ENCODE results near the gene VPS35L.

The VPS35L gene

DNA sequence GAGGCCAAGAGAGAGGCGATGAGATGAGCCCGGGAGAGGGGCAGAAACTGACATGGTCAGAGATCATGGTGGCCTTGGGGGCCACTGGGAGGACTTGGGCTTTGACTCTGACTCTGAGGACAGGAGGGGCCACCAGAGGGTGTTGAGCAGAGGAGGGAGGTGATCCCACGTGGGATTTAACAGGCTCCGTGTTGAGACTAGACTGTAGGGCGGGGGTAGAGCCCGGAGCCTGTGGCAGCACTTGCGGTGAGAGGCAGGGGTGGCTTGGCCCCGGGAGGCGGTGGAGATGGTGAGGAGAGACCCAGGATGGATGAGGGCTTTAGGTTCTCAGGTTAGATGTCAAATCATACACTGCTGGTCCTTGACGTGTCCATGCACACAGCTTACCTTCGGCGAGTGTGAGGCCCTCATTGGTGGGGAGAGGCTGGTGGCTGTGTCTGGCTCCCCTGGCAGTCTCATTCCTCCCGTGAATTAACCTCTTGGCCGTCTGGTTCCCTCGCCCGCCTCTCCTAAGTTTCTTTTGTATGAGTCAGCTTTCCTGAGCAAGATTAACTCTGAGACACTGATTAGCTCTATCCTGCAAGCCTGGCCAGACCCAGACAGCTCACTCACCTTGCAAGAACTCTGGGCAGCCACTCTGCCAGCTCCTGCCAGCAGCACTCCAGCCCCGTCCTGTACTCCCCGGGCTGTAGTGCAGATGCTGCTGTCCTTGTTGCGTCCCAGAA lies 39.7 kb downstream of the VPS35L start:
- no peak for DNase-seq

DNA sequence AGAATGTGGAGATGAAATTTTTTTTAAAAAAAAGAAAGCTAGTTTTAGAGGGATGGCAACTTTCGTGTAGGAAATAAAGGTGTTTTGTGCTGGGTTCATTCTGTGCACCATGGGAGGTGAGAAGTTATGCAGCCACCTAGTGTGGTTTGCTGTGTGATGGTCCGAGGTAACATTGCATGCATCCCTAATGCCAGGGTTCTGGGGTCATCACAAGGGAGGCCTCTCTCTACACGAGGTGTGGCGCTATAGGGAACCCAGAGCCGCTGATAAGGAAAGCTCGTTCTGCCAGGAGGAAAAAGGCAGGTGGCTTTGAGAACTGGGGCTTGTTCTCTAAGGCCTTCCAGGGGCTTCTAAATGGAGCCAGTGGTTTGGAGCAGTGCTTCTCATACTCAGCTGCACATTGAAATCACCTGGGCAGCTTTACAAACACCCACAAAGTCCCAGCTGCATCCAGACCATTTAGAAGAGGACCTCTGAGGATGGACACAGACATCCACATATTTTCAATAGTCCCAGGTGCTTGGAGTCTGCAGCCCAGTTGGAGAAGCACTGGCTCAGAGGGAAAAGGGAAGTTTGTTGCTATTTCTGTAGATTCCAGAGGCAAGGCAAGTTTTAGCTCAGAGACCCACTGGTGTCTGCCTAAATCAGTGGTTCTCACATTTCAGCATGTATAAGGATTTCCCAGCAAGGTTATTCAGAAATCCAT lies 43.5 kb downstream of the VPS35L start:
- no peak for DNase-seq

GRCh38 chr16:19599968-19600716 lies 44.6 kb downstream of the VPS35L start:
- no peak for DNase-seq

GRCh38 chr16:19601083-19601976 lies 45.8 kb downstream of the VPS35L start:
- DNase-seq, result peak; percentile 7

- DNase-seq, result no peak
Measured at GRCh38 chr16:19604911-19605310, 49.4 kb downstream of the VPS35L start.

GRCh38 chr16:19605701-19606100 lies 50.2 kb downstream of the VPS35L start:
- no peak for DNase-seq

DNA sequence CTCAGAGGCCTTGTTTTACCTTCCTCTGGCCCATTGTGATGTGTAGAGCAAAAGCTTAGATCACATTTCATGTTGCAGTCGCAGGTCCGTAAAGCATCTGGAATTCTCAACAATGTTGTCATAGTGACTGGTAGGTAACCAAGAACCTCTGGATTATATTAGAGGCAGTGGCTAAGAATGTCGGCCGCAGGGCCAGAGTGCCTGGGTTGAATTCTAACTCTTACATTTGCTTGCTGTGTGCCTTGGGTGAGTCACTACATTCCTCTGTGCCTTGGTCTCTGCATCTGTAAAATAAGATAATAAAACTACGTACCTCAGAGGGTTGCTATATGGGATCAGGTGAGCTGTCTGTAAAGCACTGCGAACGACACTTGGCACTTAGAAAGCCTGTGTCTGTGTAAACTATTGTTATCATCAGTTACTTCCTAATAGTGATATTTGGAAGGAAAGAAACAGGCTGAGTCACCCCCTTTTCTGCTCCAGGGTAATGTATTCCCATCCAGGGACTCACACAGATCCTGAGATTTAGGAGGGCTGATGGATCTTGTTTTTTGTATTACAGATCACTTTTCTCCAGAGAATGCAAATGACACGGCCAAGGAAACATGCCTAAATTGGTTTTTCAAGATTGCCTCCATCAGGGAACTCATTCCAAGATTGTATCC lies 52.2 kb downstream of the VPS35L start:
- DNase-seq, result no peak

DNA sequence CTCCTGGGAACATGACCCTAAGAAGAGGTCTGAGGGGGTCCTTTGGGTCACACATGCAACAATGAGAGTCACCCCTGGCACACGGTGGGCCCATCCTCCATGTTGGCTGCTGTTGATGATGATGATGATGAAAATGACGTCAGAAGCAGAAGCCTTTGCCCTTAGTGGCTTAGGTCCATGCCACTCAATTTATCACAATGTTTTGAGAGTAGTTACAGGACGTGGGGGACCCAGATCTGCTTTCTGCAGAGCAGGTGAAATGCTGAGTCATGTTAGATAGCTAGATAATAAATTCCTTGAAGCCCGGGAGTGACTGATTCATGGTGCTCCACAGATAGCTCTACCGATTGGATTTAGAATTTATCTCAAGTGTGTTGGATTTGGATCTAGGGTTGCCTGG lies 53.9 kb downstream of the VPS35L start:
- DNase-seq, result no peak

- no peak for DNase-seq
Measured at GRCh38 chr16:19610200-19610599, 54.7 kb downstream of the VPS35L start.

DNA sequence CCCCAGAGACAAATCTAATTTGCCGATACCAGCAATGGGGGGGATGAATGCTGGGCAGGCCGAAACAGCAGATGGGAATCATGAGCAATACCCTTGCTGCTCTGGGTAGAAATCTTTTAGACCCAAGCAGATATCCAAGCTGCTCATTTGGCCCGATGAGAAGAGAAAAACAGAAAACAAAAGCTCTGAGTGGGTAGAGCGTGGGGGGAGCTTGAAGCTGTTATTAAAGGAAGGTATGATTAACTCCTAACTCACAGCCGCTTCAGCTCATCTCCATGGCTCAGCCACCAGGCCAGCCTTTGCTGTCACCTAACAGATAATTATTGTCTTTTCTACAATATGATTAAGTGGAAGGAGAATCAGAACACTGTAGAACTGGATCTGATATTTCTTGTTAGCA lies 58.3 kb downstream of the VPS35L start:
- no peak for DNase-seq

DNA sequence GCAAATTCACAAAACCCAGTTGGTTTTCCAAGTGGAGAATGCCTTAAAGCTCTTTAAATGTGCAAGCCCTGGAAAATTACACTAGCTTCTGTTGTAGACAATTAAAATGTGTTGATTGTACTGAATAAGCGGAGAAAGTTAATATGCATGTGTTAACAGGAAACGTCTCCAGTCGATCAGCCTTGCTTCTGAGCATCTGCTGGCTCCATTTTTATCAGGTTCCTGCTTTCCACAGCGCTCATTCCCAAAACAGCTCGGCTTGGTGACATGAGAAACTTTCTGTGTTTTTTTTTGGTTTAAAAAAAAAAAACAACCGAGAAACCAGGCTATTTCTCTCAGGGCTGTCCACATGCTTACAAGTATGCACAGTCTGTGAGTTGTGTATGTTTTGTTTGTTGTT lies 60.7 kb downstream of the VPS35L start:
- no peak for DNase-seq

GRCh38 chr16:19618876-19619275 lies 63.4 kb downstream of the VPS35L start:
- no peak for DNase-seq

GRCh38 chr16:19621445-19621844 lies 65.9 kb downstream of the VPS35L start:
- DNase-seq, result no peak

DNA sequence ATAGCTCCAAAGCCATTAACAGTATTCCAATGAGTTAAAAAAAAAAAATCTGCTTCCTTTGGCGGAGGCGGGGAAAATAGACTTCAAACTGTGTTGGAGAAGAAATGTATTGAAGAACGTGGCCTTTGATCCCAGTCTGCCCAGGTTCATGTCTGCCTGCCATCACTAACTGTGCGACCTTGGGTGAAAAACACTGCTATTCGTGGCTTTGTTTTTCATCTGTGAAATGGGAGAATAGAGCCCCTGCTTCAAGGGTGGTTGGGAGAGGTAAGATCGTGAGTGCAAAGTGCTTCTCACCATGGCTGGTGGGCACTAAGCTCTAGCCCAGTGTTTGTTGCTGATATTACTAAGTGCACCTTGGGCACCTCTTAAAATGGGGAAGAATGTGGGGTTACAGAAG lies 69.5 kb downstream of the VPS35L start:
- no peak for DNase-seq

DNA sequence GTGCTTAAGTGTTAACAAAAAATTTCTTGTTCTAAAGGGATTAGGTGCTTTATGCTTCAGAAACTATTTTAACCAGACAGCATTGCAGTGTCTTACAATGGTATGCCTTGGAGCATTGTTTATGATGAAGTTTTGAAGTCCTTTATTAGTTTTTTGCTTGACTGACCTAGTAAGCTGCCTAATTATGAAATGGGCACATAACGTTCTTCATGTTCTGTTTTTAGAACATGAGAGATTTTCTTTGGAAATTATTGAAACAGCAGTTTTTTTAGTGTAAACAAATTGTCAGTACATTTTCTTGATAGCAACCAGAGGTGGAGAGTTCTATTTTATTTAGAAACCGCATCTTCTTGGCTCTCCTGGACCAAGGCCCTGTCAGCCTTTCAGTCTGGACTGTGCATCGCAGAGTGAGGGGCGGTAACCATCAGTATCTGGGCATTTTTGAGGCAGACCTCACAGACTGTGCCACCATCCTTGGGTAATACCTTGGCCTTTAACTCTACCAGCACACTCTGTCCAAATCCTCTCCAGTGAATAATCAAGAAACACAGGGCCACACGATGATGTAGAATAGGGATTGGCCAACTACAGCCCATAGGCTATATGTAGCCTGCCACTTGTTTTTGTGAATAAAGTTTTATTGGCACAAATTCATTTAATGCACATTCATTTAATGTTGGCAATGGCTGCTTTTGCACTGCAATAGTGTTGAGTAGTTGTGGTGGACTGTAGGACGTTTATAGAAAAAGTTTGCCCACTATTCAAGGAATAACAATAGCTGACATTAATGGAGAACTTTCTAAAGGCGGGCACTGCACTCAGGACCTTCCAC lies 81.1 kb downstream of the VPS35L start:
- no peak for DNase-seq

GRCh38 chr16:19639986-19640421 lies 84.5 kb downstream of the VPS35L start:
- DNase-seq, result no peak

DNA sequence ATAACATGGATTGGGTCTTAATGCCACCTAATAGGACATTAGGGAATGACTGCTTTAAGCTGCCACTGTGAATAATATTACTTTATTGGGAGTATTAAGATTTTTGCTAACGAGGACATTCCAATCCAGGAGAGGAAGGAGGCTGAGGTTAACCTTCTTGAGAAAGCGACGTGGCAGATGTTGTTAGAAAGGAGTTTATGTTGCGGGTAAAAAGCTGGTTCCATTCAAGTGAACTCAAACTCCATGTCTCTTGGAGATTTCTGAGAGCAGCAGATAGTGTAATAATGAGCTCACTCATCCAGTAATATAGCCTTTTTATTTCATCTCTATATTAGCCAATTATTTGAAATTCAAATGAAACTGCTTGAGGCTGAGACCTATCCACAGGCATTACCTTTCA lies 87.0 kb downstream of the VPS35L start:
- DNase-seq, result no peak

- no peak for DNase-seq
Measured at GRCh38 chr16:19644877-19645276, 89.4 kb downstream of the VPS35L start.

DNA sequence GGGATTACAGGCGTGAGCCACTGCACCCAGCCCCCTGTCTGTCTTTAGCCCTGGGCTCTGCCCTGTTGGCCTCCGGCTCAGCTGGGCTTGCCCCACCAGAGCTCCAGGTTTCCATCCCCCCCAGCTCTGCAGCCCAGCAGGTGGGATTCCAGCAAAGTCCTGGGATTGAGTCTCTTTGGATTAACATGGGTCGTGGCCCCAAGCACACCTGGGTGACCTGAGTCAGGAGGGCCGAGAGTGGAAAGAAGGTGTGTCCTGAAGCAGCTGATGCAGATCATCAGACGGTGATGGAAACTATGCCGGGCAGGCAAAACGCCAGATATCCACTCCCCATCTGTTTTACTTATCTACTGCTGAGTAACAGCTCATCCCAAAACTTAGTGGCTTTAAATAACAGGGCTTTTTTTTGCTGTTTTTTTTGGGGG lies 90.1 kb downstream of the VPS35L start:
- DNase-seq, result no peak

- no peak for DNase-seq
Measured at GRCh38 chr16:19649980-19650379, 94.5 kb downstream of the VPS35L start.

GRCh38 chr16:19654147-19654546 lies 98.6 kb downstream of the VPS35L start:
- no peak for DNase-seq

Data from KG1 (cell line).